ENCODE measurements around the gene POLR2J. TPM values are rescaled to one million over a fixed set of nuclear protein-coding genes. Genes with fewer than 3 reads are reported as not detected.

Gene POLR2J
- total and polyA plus RNA-seq, 2 experiments from 2014 or later: 15.5 to 77.7 TPM

DNA sequence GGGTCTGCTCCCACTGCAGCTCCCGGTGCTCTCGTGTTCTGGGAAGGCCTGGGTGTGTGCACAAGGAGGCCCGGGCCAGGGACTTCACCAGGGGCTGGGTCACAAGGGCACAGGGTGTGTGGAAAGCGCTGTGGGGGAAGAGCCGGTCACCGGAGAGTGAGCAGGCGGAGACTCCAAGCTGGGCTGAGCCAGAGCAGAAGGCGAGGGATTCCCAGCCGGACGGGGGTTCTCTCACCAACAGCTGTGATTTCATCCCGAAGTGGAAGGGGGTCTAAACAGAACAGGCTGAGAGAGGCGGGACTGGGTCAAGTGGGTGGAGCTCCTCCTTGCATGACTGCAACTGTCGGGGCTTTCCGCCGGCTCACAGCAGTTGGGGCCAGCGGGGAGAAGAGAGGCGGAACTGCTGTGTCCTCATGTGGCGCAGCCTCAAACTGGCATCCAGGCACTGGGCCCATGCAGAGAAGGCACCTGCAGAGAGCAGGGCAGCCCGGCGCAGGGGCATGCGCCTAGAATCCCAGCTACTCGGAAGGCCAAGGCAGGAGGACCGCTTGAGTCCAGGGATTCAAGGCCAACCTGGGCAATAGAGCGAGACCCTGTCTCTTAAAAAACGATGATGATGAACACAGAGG lies 53.0 kb downstream of the POLR2J start:
- WGBS, 2 experiments (ENCODE audit: low coverage in 1 of 2, low lambda C conversion rate in 2 of 2, missing lambda C conversion rate in 2 of 2): 82 to 83% methylated on average over 23 to 24 of the region's 25 CpGs
- no peak for DNase-seq
- Histone ChIP-seq H3K27ac (no peak overlapping the region), H4K20me1 (ENCODE audit: insufficient read depth) (no peaks in the 10 kb centered on the region), H3K9me3 (ENCODE audit: low read depth) (no peaks in the 10 kb centered on the region), H3K4me2 (ENCODE audit: unreplicated experiment) (no peak overlapping the region), H3K4me1 (ENCODE audit: insufficient read depth) (no peaks in the 10 kb centered on the region), H3K36me3 (ENCODE audit: low read depth) (no peaks in the 10 kb centered on the region; the same call in 1 of the 2 replicates), H3F3A (ENCODE audit: insufficient read depth) (peaks cover 8% of the 10 kb centered on the region; the same call in 1 of the 2 replicates), H3K4me3 (no peak overlapping the region), H2AFZ (no peak overlapping the region), H3K27me3 (replicated peaks; ENCODE audit: insufficient read depth) (no peaks in the 10 kb centered on the region), H3K9ac (no peak overlapping the region), H3K79me2 (ENCODE audit: insufficient read depth) (no peaks in the 10 kb centered on the region), H3K9me2 (ENCODE audit: insufficient read depth) (no peaks in the 10 kb centered on the region)
- in situ Hi-C loops (cut with MboI): no loop called here
- no peak for TF ChIP-seq EZH2 (IDR thresholded peaks at IDR 0.05; ENCODE audit: insufficient read depth, poor library complexity, severe bottlenecking)
- TF ChIP-seq EZH2phosphoT487 (IDR thresholded peaks at IDR 0.05; ENCODE audit: insufficient read depth, low read depth): no peak

DNA sequence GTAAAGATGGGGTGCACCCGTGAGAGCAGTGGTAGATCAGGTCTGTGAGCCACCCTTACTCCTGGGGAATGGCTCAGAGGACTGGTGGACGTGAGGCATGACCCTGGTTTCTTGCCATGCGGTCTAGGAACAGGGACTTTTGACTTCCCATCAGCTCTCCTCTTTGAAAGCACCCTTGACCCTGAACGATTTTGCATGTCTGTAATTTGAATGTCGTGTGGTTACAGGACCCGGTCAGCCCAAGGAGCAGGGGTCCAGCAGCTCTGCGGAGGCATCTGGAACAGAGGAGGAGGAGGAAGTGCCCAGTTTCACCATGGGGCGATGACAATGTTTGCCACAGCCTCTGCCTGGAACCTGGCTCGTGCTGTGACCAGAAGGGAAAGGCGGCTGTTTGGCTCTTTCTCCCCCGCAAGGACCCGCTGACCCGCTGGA lies 53.9 kb downstream of the POLR2J start:
- no peak for DNase-seq
- H3K4me2 ChIP-seq (ENCODE audit: unreplicated experiment): no peak overlapping the region
- TF ChIP-seq EZH2phosphoT487 (IDR thresholded peaks at IDR 0.05; ENCODE audit: insufficient read depth, low read depth) (no peak), EZH2 (IDR thresholded peaks at IDR 0.05; ENCODE audit: insufficient read depth, poor library complexity, severe bottlenecking) (no peak)
- no peak overlapping the region for H3K9ac ChIP-seq
- no peaks in the 10 kb centered on the region; the same call in 1 of the 2 replicates for H3K36me3 ChIP-seq (ENCODE audit: low read depth)
- no peaks in the 10 kb centered on the region for H4K20me1 ChIP-seq (ENCODE audit: insufficient read depth)
- WGBS, 2 experiments (ENCODE audit: low coverage in 1 of 2, low lambda C conversion rate in 2 of 2, missing lambda C conversion rate in 2 of 2): 91 to 94% methylated on average over 13 of the region's 13 CpGs
- H3F3A ChIP-seq (ENCODE audit: insufficient read depth): 0 out of 2 replicates have a peak, but pooled peaks cover 2% of the 10 kb centered on the region
- H3K9me2 ChIP-seq (ENCODE audit: insufficient read depth): no peaks in the 10 kb centered on the region
- no peak overlapping the region for H3K4me3 ChIP-seq
- H3K27me3 ChIP-seq (replicated peaks; ENCODE audit: insufficient read depth): no peaks in the 10 kb centered on the region
- no peaks in the 10 kb centered on the region for H3K9me3 ChIP-seq (ENCODE audit: low read depth)
- in situ Hi-C loops (cut with MboI): no loop called here
- H2AFZ ChIP-seq: no peak overlapping the region
- H3K4me1 ChIP-seq (ENCODE audit: insufficient read depth): no peaks in the 10 kb centered on the region
- H3K27ac ChIP-seq: no peak overlapping the region
- H3K79me2 ChIP-seq (ENCODE audit: insufficient read depth): 0 out of 2 replicates have a peak, but pooled peaks cover 5% of the 10 kb centered on the region

DNA sequence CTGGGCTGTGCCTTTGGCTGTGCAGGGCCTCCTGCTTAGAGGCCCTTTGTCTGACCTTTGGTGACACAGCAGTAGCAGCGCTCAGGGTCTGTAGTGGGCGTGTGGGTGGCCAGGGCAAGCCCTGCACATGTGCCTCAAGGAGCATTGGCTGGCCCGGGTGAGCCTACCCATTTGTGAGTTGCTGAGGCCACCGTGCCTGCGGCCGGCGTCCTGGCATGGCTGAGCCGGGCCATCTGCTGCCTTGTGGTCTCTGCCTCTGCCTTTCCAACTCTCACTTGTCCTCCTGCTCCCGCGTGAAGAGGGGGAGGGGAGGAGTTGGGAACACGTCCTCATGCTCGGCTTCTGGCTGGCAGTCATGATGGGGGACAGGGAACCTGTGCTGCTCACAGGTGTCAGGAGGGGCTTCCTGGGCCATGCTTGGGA lies 54.6 kb downstream of the POLR2J start:
- Histone ChIP-seq H4K20me1 (ENCODE audit: insufficient read depth) (no peaks in the 10 kb centered on the region), H3K27me3 (replicated peaks; ENCODE audit: insufficient read depth) (no peaks in the 10 kb centered on the region), H3K9me2 (ENCODE audit: insufficient read depth) (no peaks in the 10 kb centered on the region), H2AFZ (no peak overlapping the region), H3K4me3 (no peak overlapping the region), H3F3A (ENCODE audit: insufficient read depth) (no peaks in the 10 kb centered on the region), H3K79me2 (ENCODE audit: insufficient read depth) (0 out of 2 replicates have a peak, but pooled peaks cover 7% of the 10 kb centered on the region), H3K4me1 (ENCODE audit: insufficient read depth) (no peaks in the 10 kb centered on the region), H3K27ac (no peak overlapping the region), H3K9me3 (ENCODE audit: low read depth) (no peaks in the 10 kb centered on the region), H3K36me3 (ENCODE audit: low read depth) (no peaks in the 10 kb centered on the region; the same call in 1 of the 2 replicates), H3K9ac (no peak overlapping the region), H3K4me2 (ENCODE audit: unreplicated experiment) (no peak overlapping the region)
- TF ChIP-seq EZH2phosphoT487 (IDR thresholded peaks at IDR 0.05; ENCODE audit: insufficient read depth, low read depth): no peak
- no peak for TF ChIP-seq EZH2 (IDR thresholded peaks at IDR 0.05; ENCODE audit: insufficient read depth, poor library complexity, severe bottlenecking)
- no peak for DNase-seq
- WGBS, 2 experiments (ENCODE audit: low coverage in 1 of 2, low lambda C conversion rate in 2 of 2, missing lambda C conversion rate in 2 of 2): 78 to 81% methylated on average over 12 of the region's 12 CpGs
- in situ Hi-C loops (cut with MboI): no loop called here

Small RNAs within 50 kb of the gene (microRNA-seq; reads per million reads assigned to microRNA genes)
- gene MIR4467 (ENCODE audit: borderline number of aligned reads) (4.6 reads per million), gene MIR5090 (ENCODE audit: borderline number of aligned reads) (not detected)

Other genes starting within 250 kb of the POLR2J start
- 0.86 and 7.1 TPM in 2 replicates for gene SH2B2, start 192.1 kb downstream of the POLR2J start, total RNA-seq (2014; rRNA removed; shearing (Covaris generic))
- gene SH2B2, start 192.1 kb downstream of the POLR2J start, polyA plus RNA-seq (2016; fragmentation: Nextera tagmentation; extraction: Ambion mirVana): 0.80 and 1.1 TPM in 2 replicates
- not detected in 2 replicates for gene SPDYE6, start 122.5 kb downstream of the POLR2J start, total RNA-seq (2014; rRNA removed; shearing (Covaris generic))
- 0.19 TPM in 1 of 2 replicates, not detected in the other for gene SPDYE6, start 122.5 kb downstream of the POLR2J start, polyA plus RNA-seq (2016; fragmentation: Nextera tagmentation; extraction: Ambion mirVana)
- gene PRKRIP1, start 82.6 kb downstream of the POLR2J start, total RNA-seq (2014; rRNA removed; shearing (Covaris generic)): 14.8 and 17.3 TPM in 2 replicates
- gene PRKRIP1, start 82.6 kb downstream of the POLR2J start, polyA plus RNA-seq (2016; fragmentation: Nextera tagmentation; extraction: Ambion mirVana): 19.1 and 20.3 TPM in 2 replicates
- gene ORAI2, start 45.3 kb downstream of the POLR2J start, total RNA-seq (2014; rRNA removed; shearing (Covaris generic)): 42.2 and 47.6 TPM in 2 replicates
- 30.3 and 32.6 TPM in 2 replicates for gene ORAI2, start 45.3 kb downstream of the POLR2J start, polyA plus RNA-seq (2016; fragmentation: Nextera tagmentation; extraction: Ambion mirVana)
- 16.3 and 17.8 TPM in 2 replicates for gene ALKBH4, start 14.1 kb downstream of the POLR2J start, total RNA-seq (2014; rRNA removed; shearing (Covaris generic))
- gene ALKBH4, start 14.1 kb downstream of the POLR2J start, polyA plus RNA-seq (2016; fragmentation: Nextera tagmentation; extraction: Ambion mirVana): 11.8 and 13.9 TPM in 2 replicates
- 18.3 and 21.8 TPM in 2 replicates for gene LRWD1, start 13.9 kb downstream of the POLR2J start, total RNA-seq (2014; rRNA removed; shearing (Covaris generic))
- 15.3 and 16.2 TPM in 2 replicates for gene LRWD1, start 13.9 kb downstream of the POLR2J start, polyA plus RNA-seq (2016; fragmentation: Nextera tagmentation; extraction: Ambion mirVana)
- 0.13 and 1.1 TPM in 2 replicates for gene RASA4B, start 38.9 kb upstream of the POLR2J start, total RNA-seq (2014; rRNA removed; shearing (Covaris generic))
- 0.72 and 1.0 TPM in 2 replicates for gene RASA4B, start 38.9 kb upstream of the POLR2J start, polyA plus RNA-seq (2016; fragmentation: Nextera tagmentation; extraction: Ambion mirVana)
- gene UPK3BL2, start 64.8 kb upstream of the POLR2J start, total RNA-seq (2014; rRNA removed; shearing (Covaris generic)): 1.6 TPM in 1 of 2 replicates, not detected in the other
- gene UPK3BL2, start 64.8 kb upstream of the POLR2J start, polyA plus RNA-seq (2016; fragmentation: Nextera tagmentation; extraction: Ambion mirVana): 0.39 and 0.83 TPM in 2 replicates
- gene SPDYE2, start 72.3 kb upstream of the POLR2J start, total RNA-seq (2014; rRNA removed; shearing (Covaris generic)): not detected in 2 replicates
- gene SPDYE2, start 72.3 kb upstream of the POLR2J start, polyA plus RNA-seq (2016; fragmentation: Nextera tagmentation; extraction: Ambion mirVana): 0.20 and 0.59 TPM in 2 replicates
- 2.9 and 6.3 TPM in 2 replicates for gene POLR2J3, start 93.7 kb upstream of the POLR2J start, total RNA-seq (2014; rRNA removed; shearing (Covaris generic))
- gene POLR2J3, start 93.7 kb upstream of the POLR2J start, polyA plus RNA-seq (2016; fragmentation: Nextera tagmentation; extraction: Ambion mirVana): 61.2 and 69.8 TPM in 2 replicates
- gene RASA4, start 137.8 kb upstream of the POLR2J start, total RNA-seq (2014; rRNA removed; shearing (Covaris generic)): 1.7 and 8.9 TPM in 2 replicates
- 1.2 and 2.3 TPM in 2 replicates for gene RASA4, start 137.8 kb upstream of the POLR2J start, polyA plus RNA-seq (2016; fragmentation: Nextera tagmentation; extraction: Ambion mirVana)
- 10.8 and 13.3 TPM in 2 replicates for gene UPK3BL1, start 163.9 kb upstream of the POLR2J start, total RNA-seq (2014; rRNA removed; shearing (Covaris generic))
- 7.8 and 9.5 TPM in 2 replicates for gene UPK3BL1, start 163.9 kb upstream of the POLR2J start, polyA plus RNA-seq (2016; fragmentation: Nextera tagmentation; extraction: Ambion mirVana)
- not detected in 2 replicates for gene SPDYE2B, start 171.4 kb upstream of the POLR2J start, total RNA-seq (2014; rRNA removed; shearing (Covaris generic))
- gene SPDYE2B, start 171.4 kb upstream of the POLR2J start, polyA plus RNA-seq (2016; fragmentation: Nextera tagmentation; extraction: Ambion mirVana): 0.20 TPM in 1 of 2 replicates, not detected in the other
- 0.43 and 0.51 TPM in 2 replicates for gene POLR2J2, start 192.7 kb upstream of the POLR2J start, total RNA-seq (2014; rRNA removed; shearing (Covaris generic))
- 1.1 and 2.0 TPM in 2 replicates for gene POLR2J2, start 192.7 kb upstream of the POLR2J start, polyA plus RNA-seq (2016; fragmentation: Nextera tagmentation; extraction: Ambion mirVana)

All from GM23248 (cell line).